Measurements from ENCODE around the gene PIAS2. TPM values are rescaled to one million over a fixed set of nuclear protein-coding genes. Genes with fewer than 3 reads are reported as not detected.
A peak's percentile ranks its signal among the peaks of the same experiment; 100 is the strongest.

Gene PIAS2
- polyA plus RNA-seq, 3 donors from 2014 or later, result 16.8 to 25.4 (median 18.8) TPM

- no peaks in the 10 kb centered on the region for H3K36me3 Mint-ChIP-seq
- peak overlapping the region in 1 of 5 donors; percentile 23 for H3K4me3 Mint-ChIP-seq
- H3K4me1 Mint-ChIP-seq, result peaks cover 29 to 32% of the 10 kb centered on the region in 2 donors
- peaks cover 0 to 2% (median 0%) of the 10 kb centered on the region in 6 donors for H3K9me3 Mint-ChIP-seq
- H3K27me3 Mint-ChIP-seq (ENCODE audit: low read depth in 3 of 3), result peaks cover 2 to 17% (median 8%) of the 10 kb centered on the region in 3 donors
- no peak overlapping the region for H3K27ac Mint-ChIP-seq
- no peak for DNase-seq
Observed at GRCh38 chr18:46920067-46920466, 2.8 kb upstream of the PIAS2 start.

GRCh38 chr18:46917803-46918600 is 695 bp upstream of the PIAS2 start:
- no peak for DNase-seq
- H3K4me3 Mint-ChIP-seq, result peak overlapping the region; percentile 76 to 90 (median 89)
- no peaks in the 10 kb centered on the region for H3K36me3 Mint-ChIP-seq
- no peaks in the 10 kb centered on the region for H3K9me3 Mint-ChIP-seq
- H3K27ac Mint-ChIP-seq, result peak overlapping the region; percentile 62 to 88 (median 74)
- H3K27me3 Mint-ChIP-seq (ENCODE audit: low read depth in 3 of 3), result peaks cover 0 to 13% (median 4%) of the 10 kb centered on the region in 3 donors
- peaks cover 40 to 50% of the 10 kb centered on the region in 2 donors for H3K4me1 Mint-ChIP-seq

GRCh38 chr18:46916551-46917107 is 678 bp downstream of the PIAS2 start:
- H3K4me1 Mint-ChIP-seq, result peaks cover 40 to 52% of the 10 kb centered on the region in 2 donors
- H3K27ac Mint-ChIP-seq, result peak overlapping the region; percentile 68 to 95 (median 92)
- H3K36me3 Mint-ChIP-seq, result no peaks in the 10 kb centered on the region
- H3K4me3 Mint-ChIP-seq, result peak overlapping the region; percentile 90 to 94 (median 90)
- H3K9me3 Mint-ChIP-seq, result no peaks in the 10 kb centered on the region
- DNase-seq, result peak; percentile 74 to 76 (median 76)
- H3K27me3 Mint-ChIP-seq (ENCODE audit: low read depth in 3 of 3), result peaks cover 0 to 13% (median 4%) of the 10 kb centered on the region in 3 donors

- DNase-seq, result no peak
- Mint-ChIP-seq H3K27me3 (ENCODE audit: low read depth in 3 of 3) (peaks cover 0 to 13% (median 4%) of the 10 kb centered on the region in 3 donors), H3K36me3 (no peaks in the 10 kb centered on the region), H3K4me1 (peaks cover 40 to 52% of the 10 kb centered on the region in 2 donors), H3K4me3 (peak overlapping the region; percentile 90 to 94 (median 90)), H3K9me3 (no peaks in the 10 kb centered on the region), H3K27ac (peak overlapping the region; percentile 68 to 95 (median 92))
Observed at GRCh38 chr18:46915800-46916550, 1.3 kb downstream of the PIAS2 start.

GRCh38 chr18:46910856-46911255 is 6.5 kb downstream of the PIAS2 start:
- DNase-seq, result no peak
- Mint-ChIP-seq H3K4me1 (peaks cover 21 to 34% of the 10 kb centered on the region in 2 donors), H3K4me3 (no peak overlapping the region), H3K27me3 (ENCODE audit: low read depth in 3 of 3) (no peaks in the 10 kb centered on the region), H3K36me3 (peaks cover 0 to 11% (median 0%) of the 10 kb centered on the region in 3 donors), H3K9me3 (no peaks in the 10 kb centered on the region), H3K27ac (no peak overlapping the region)

GRCh38 chr18:46909497-46909896 is 7.8 kb downstream of the PIAS2 start:
- no peak for DNase-seq
- Mint-ChIP-seq H3K27ac (no peak overlapping the region), H3K4me1 (peaks cover 8 to 28% of the 10 kb centered on the region in 2 donors), H3K27me3 (ENCODE audit: low read depth in 3 of 3) (no peaks in the 10 kb centered on the region), H3K9me3 (peaks cover 0 to 1% (median 0%) of the 10 kb centered on the region in 6 donors), H3K4me3 (no peak overlapping the region), H3K36me3 (peaks cover 0 to 11% (median 0%) of the 10 kb centered on the region in 3 donors)

- Mint-ChIP-seq H3K27ac (no peak overlapping the region), H3K4me3 (no peak overlapping the region), H3K4me1 (peaks cover 2 to 35% of the 10 kb centered on the region in 2 donors), H3K9me3 (peaks cover 0 to 1% (median 0%) of the 10 kb centered on the region in 6 donors), H3K36me3 (peaks cover 13 to 30% (median 13%) of the 10 kb centered on the region in 3 donors), H3K27me3 (ENCODE audit: low read depth in 3 of 3) (peaks cover 0 to 2% (median 0%) of the 10 kb centered on the region in 3 donors)
- no peak for DNase-seq
Observed at GRCh38 chr18:46903406-46903805, 13.9 kb downstream of the PIAS2 start.

- no peak for DNase-seq
- peaks cover 13 to 27% (median 19%) of the 10 kb centered on the region in 3 donors for H3K36me3 Mint-ChIP-seq
- peaks cover 0 to 2% (median 0%) of the 10 kb centered on the region in 3 donors for H3K27me3 Mint-ChIP-seq (ENCODE audit: low read depth in 3 of 3)
Observed at GRCh38 chr18:46899274-46899948, 17.9 kb downstream of the PIAS2 start.

GRCh38 chr18:46894124-46894523 is 23.2 kb downstream of the PIAS2 start:
- no peak for DNase-seq
- H3K4me1 Mint-ChIP-seq, result peaks cover 42 to 59% of the 10 kb centered on the region in 2 donors
- H3K27ac Mint-ChIP-seq, result no peak overlapping the region
- H3K27me3 Mint-ChIP-seq (ENCODE audit: low read depth in 3 of 3), result peaks cover 0 to 1% (median 0%) of the 10 kb centered on the region in 3 donors
- H3K36me3 Mint-ChIP-seq, result peaks cover 14 to 30% (median 26%) of the 10 kb centered on the region in 3 donors
- H3K4me3 Mint-ChIP-seq, result peak overlapping the region in 1 of 5 donors; percentile 21
- H3K9me3 Mint-ChIP-seq, result peaks cover 0 to 2% (median 0%) of the 10 kb centered on the region in 6 donors

More at GRCh38 chr18:46899274-46899948, 17.9 kb downstream of the PIAS2 start:
- Mint-ChIP-seq H3K27ac (peak overlapping the region in 1 of 6 donors; percentile 66), H3K9me3 (no peaks in the 10 kb centered on the region), H3K4me1 (peaks cover 8 to 29% of the 10 kb centered on the region in 2 donors), H3K4me3 (no peak overlapping the region)

GRCh38 chr18:46893360-46893759 is 23.9 kb downstream of the PIAS2 start:
- peak overlapping the region in 1 of 6 donors; percentile 1 for H3K27ac Mint-ChIP-seq
- H3K9me3 Mint-ChIP-seq, result peaks cover 0 to 7% (median 0%) of the 10 kb centered on the region in 6 donors
- H3K4me1 Mint-ChIP-seq, result peaks cover 41 to 65% of the 10 kb centered on the region in 2 donors
- H3K36me3 Mint-ChIP-seq, result peaks cover 19 to 38% (median 33%) of the 10 kb centered on the region in 3 donors
- peak overlapping the region in 2 of 5 donors; percentile 7 to 8 for H3K4me3 Mint-ChIP-seq
- DNase-seq, result no peak
- H3K27me3 Mint-ChIP-seq (ENCODE audit: low read depth in 3 of 3), result peaks cover 0 to 1% (median 0%) of the 10 kb centered on the region in 3 donors

- Mint-ChIP-seq H3K36me3 (peaks cover 19 to 43% (median 38%) of the 10 kb centered on the region in 3 donors), H3K9me3 (peaks cover 0 to 7% (median under 1%) of the 10 kb centered on the region in 6 donors), H3K27ac (peak overlapping the region in 2 of 6 donors; percentile 1 to 4), H3K4me3 (peak overlapping the region in 4 of 5 donors; percentile 3 to 8 (median 6)), H3K4me1 (peaks cover 41 to 66% of the 10 kb centered on the region in 2 donors), H3K27me3 (ENCODE audit: low read depth in 3 of 3) (peaks cover 0 to 1% (median 0%) of the 10 kb centered on the region in 3 donors)
- no peak for DNase-seq
Observed at GRCh38 chr18:46892842-46893241, 24.5 kb downstream of the PIAS2 start.

GRCh38 chr18:46891742-46892214 is 25.5 kb downstream of the PIAS2 start:
- Mint-ChIP-seq H3K4me1 (peaks cover 42 to 76% of the 10 kb centered on the region in 2 donors), H3K4me3 (peak overlapping the region in 1 of 5 donors; percentile 2), H3K9me3 (peaks cover 0 to 7% (median 2%) of the 10 kb centered on the region in 6 donors), H3K27ac (peak overlapping the region in 1 of 6 donors; percentile 10), H3K36me3 (peaks cover 26 to 51% (median 46%) of the 10 kb centered on the region in 3 donors), H3K27me3 (ENCODE audit: low read depth in 3 of 3) (peaks cover 0 to 2% (median 1%) of the 10 kb centered on the region in 3 donors)
- no peak for DNase-seq

All from immature natural killer cell (primary cell).